Gastroesophageal sphincter (tissue), 4 donors: ENCODE measurements around the gene TGFBR3L. TPM values are rescaled to one million over a fixed set of nuclear protein-coding genes. Genes with fewer than 3 reads are reported as not detected.

ENCODE experiments used
- ATAC-seq: fragments of 150-250 bp; one replicate; pipeline ENCODE4 v1.9.1; 2016; ENCODE audit warnings: mild to moderate bottlenecking, moderate library complexity
- H3K27ac ChIP-seq, 4 donors: fragments of 200-600 bp; sonication (generic) in 3 of 4; 1 replicate in 3 of 4; 2 replicates in 1 of 4; pipeline ENCODE4 v1.5.1; 2016 to 2019
- H3K27me3 ChIP-seq: fragments of 200-600 bp; sonication (generic); one replicate; pipeline ENCODE4 v1.5.1; 2019
- H3K36me3 ChIP-seq, 2 donors: fragments of 200-600 bp; sonication (generic); one replicate each; pipeline ENCODE4 v1.5.1; 2019; ENCODE audit warnings: control low read depth in 1 of 2
- H3K4me1 ChIP-seq, 3 donors: fragments of 200-600 bp; sonication (generic); 1 replicate in 2 of 3; 2 replicates in 1 of 3; pipeline ENCODE4 v1.5.1; 2016 to 2019; ENCODE audit warnings: control low read depth in 2 of 3
- H3K4me3 ChIP-seq, 2 donors: fragments of 200-600 bp; sonication (generic); one replicate each; pipeline ENCODE4 v1.5.1; 2019; ENCODE audit warnings: mild to moderate bottlenecking in 1 of 2, moderate library complexity in 1 of 2
- H3K9me3 ChIP-seq, 3 donors: fragments of 200-600 bp; sonication (generic); one replicate each; pipeline ENCODE4 v1.5.1; 2017 to 2019; ENCODE audit warnings: control low read depth in 2 of 3
- EP300 ChIP-seq: sonication (generic); formaldehyde crosslinking; IDR thresholded peaks from one replicate; pipeline ENCODE4 v1.6.1; 2017; ENCODE audit warnings: antibody characterized with exemption, mild to moderate bottlenecking
- POLR2A ChIP-seq, 2 donors: fragments of 450-650 bp; IDR thresholded peaks; one replicate each; pipeline ENCODE4 v1.6.1; 2017; ENCODE audit warnings: antibody characterized with exemption in 2 of 2, mild to moderate bottlenecking in 2 of 2, moderate library complexity in 1 of 2
- POLR2AphosphoS5 ChIP-seq: sonication (generic); formaldehyde crosslinking; IDR thresholded peaks from one replicate; pipeline ENCODE4 v1.6.1; 2017; ENCODE audit warnings: antibody characterized with exemption
- WGBS, 2 donors: methylation state at CpG; one replicate each; pipeline ENCODE4 v1.1.5; 2018; ENCODE audit warnings: low coverage in 1 of 2; 5-methylcytosine and 5-hydroxymethylcytosine counted together
- total RNA-seq, 4 donors: library from RNA; depleted of rRNA; stranded (reverse); fragments of >200 nt; gene quantifications; one replicate each; pipeline ENCODE4 v1.1.0, GENCODE V29; 2016
- TF ChIP-seq, protein P1 (sequence below), 4 experiments: fragments of 200-600 bp in 2 of 4; fragments of 450-650 bp in 2 of 4; sonication (generic) in 1 of 4; IDR thresholded peaks; one replicate each; pipeline ENCODE4 v1.5.1; 2017 to 2019; ENCODE audit warnings: antibody characterized with exemption in 4 of 4, mild to moderate bottlenecking in 2 of 4, moderate library complexity in 2 of 4

Gene TGFBR3L
- total RNA-seq, 4 donors from 2014 or later: 2.8 to 8.5 (median 5.4) TPM

DNA sequence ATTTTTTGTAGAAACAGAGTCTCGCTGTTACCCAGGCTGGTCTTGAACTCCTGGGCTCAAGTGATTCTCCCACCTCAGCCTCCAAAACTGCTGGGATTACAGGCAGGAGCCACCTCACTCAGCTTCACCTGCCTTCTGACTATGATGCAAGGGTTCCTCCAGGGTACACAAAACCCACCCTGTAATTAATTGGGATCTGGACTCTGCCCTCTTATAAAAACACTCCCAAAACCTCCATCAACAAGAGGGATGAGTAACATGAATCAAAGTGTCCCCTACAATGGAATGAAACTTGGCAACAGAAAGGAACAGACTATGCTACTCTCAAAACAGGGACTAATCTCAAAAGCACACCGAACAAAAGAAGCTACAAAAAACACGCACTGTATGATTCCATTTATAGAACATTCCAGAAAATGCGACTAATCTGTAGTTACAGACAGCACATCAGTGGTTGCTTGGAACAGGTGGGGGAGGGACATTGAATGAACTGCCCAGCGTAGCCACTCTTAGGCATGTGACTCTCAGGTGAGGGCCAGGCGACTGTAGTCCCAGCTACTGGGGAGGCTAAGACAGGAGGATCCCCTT, 37.3 kb upstream of the TGFBR3L start:
- peaks cover 73% of the 10 kb centered on the region for H3K27me3 ChIP-seq
- H3K4me3 ChIP-seq: no peak overlapping the region
- TF ChIP-seq POLR2AphosphoS5 (no peak), POLR2A (IDR thresholded peaks at IDR 0.05) (no peak), EP300 (no peak)
- TF ChIP-seq, protein P1, sequence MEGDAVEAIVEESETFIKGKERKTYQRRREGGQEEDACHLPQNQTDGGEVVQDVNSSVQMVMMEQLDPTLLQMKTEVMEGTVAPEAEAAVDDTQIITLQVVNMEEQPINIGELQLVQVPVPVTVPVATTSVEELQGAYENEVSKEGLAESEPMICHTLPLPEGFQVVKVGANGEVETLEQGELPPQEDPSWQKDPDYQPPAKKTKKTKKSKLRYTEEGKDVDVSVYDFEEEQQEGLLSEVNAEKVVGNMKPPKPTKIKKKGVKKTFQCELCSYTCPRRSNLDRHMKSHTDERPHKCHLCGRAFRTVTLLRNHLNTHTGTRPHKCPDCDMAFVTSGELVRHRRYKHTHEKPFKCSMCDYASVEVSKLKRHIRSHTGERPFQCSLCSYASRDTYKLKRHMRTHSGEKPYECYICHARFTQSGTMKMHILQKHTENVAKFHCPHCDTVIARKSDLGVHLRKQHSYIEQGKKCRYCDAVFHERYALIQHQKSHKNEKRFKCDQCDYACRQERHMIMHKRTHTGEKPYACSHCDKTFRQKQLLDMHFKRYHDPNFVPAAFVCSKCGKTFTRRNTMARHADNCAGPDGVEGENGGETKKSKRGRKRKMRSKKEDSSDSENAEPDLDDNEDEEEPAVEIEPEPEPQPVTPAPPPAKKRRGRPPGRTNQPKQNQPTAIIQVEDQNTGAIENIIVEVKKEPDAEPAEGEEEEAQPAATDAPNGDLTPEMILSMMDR (IDR thresholded peaks at IDR 0.05): no peak
- WGBS, 2 donors: 64 to 88% methylated on average over 5 to 6 of the region's 6 CpGs
- ATAC-seq: no peak
- H3K27ac ChIP-seq: no peak overlapping the region
- peaks cover 0 to 24% (median 14%) of the 10 kb centered on the region in 3 donors for H3K4me1 ChIP-seq
- H3K36me3 ChIP-seq: no peaks in the 10 kb centered on the region
- H3K9me3 ChIP-seq: no peaks in the 10 kb centered on the region

DNA sequence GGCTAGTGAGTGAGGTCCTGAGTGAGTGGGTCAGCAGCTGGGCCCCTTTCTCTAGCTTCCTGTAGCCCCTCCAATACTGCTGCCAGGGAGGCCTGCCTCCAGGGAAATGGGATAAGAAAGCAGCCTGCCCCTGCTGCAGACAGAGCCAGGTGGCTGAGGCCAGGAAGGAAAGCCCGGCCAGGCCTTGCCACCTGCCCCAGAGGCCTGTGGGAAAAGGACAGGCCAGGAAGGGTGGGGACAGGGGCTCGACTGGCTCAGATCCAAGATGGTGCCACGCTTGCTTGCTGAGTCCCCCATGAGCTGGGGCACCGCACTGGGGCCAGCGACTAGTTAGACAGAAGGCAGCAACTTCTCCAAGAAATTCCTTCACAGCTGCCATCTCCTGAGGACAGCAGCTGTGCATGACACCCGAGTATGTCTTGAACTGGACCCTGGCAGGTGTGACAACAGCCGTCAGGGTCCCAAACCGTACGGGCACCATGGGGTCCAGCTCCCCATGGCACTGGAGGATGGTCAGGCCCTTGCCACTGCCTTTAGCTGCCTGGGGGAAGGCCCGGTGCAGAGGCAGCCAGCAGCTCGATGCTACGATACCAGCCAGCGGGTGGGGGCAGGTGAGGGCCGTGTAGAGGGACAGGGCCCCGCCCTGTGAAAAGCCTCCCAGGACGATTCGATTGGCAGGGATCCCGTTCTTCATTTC, 35.4 kb upstream of the TGFBR3L start:
- H3K27me3 ChIP-seq: peaks cover 54% of the 10 kb centered on the region
- no peaks in the 10 kb centered on the region for H3K9me3 ChIP-seq
- H3K4me1 ChIP-seq: peaks cover 0 to 6% (median 3%) of the 10 kb centered on the region in 3 donors
- no peak for ATAC-seq
- no peak overlapping the region for H3K27ac ChIP-seq
- H3K4me3 ChIP-seq: no peak overlapping the region
- 55% methylated on average over 9 of the region's 18 CpGs; no CpG with 5 or more reads in 1 of the 2 donors for WGBS, 2 donors
- TF ChIP-seq EP300 (no peak), POLR2A (IDR thresholded peaks at IDR 0.05) (no peak), POLR2AphosphoS5 (no peak)
- TF ChIP-seq, protein P1 (IDR thresholded peaks at IDR 0.05): no peak
- no peaks in the 10 kb centered on the region for H3K36me3 ChIP-seq

DNA sequence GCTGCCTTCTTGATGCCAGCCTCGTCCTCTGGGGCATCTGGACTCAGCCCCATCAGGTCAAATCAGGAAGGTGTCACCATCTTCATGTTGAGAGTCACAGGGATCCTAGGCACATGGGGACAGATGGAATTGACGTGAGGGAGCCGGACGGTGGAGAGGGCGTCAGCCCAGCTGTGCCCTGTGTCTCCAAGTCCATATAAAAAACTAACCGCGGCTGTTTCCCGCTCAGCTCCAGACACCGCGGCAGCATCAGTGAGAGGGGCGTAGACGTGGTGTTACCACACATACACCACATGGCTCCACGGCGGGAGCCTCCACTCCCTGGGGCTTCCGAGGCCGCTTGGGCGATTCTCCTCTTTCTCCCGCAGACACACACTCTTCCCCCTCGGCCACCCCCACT, 34.8 kb upstream of the TGFBR3L start:
- Histone ChIP-seq H3K4me3 (no peak overlapping the region), H3K27me3 (peaks cover 48% of the 10 kb centered on the region), H3K9me3 (no peaks in the 10 kb centered on the region), H3K4me1 (peaks cover 0 to under 1% (median 0%) of the 10 kb centered on the region in 3 donors), H3K36me3 (no peaks in the 10 kb centered on the region), H3K27ac (no peak overlapping the region)
- ATAC-seq: no peak
- TF ChIP-seq EP300 (no peak), POLR2AphosphoS5 (no peak), POLR2A (IDR thresholded peaks at IDR 0.05) (no peak)
- TF ChIP-seq, protein P1 (IDR thresholded peaks at IDR 0.05): no peak
- WGBS, 2 donors: 88 to 90% methylated on average over 4 to 15 of the region's 19 CpGs

DNA sequence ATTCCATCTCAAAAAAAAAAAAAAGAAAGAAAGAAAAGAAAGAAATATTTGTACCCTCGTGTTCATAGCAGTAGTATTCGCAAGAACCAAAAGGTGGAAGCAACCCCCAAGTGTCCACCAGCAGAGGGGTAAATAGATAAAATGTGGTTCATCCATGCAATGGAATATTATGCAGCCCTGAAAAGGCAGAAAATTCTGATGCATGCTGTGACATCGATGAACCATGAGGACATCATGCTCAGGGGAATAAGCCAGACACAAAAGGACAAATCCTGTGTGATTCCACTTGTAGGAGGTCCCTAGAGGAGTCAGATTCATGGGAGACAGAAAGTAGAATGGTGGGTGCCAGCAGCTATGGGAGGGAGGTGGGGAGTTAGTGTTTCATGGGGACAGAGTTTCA, 32.7 kb upstream of the TGFBR3L start:
- Histone ChIP-seq H3K9me3 (no peaks in the 10 kb centered on the region), H3K4me1 (no peaks in the 10 kb centered on the region), H3K27me3 (peaks cover 38% of the 10 kb centered on the region), H3K4me3 (no peak overlapping the region), H3K27ac (no peak overlapping the region), H3K36me3 (no peaks in the 10 kb centered on the region)
- TF ChIP-seq, protein P1 (IDR thresholded peaks at IDR 0.05): no peak
- TF ChIP-seq POLR2A (IDR thresholded peaks at IDR 0.05): no peak
- TF ChIP-seq POLR2AphosphoS5: no peak
- no peak for TF ChIP-seq EP300
- ATAC-seq: no peak
- WGBS, 2 donors: 72% methylated on average over 2 of the region's 3 CpGs; no CpG with 5 or more reads in 1 of the 2 donors

DNA sequence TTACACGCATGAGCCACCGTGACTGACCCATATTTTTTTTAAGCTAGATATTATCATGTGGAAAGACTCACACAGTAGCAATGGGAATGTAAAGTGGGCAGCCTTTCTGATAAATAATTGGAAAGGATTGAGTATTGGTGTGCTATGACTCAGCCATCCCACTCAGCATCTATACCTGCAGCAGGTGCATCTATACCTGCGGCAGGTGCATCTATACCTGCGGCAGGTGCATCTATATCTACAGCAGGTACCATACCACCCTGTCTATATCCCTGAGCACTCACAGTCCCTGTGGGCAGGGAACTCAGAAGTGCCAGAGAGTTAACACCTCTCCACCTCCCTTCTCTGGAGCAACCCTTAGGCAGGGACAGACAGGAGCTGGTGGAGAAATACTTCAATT, 31.5 kb upstream of the TGFBR3L start:
- Histone ChIP-seq H3K4me3 (no peak overlapping the region), H3K4me1 (peaks cover 0 to 3% (median 0%) of the 10 kb centered on the region in 3 donors), H3K36me3 (no peaks in the 10 kb centered on the region), H3K9me3 (no peaks in the 10 kb centered on the region), H3K27me3 (peaks cover 45% of the 10 kb centered on the region), H3K27ac (no peak overlapping the region)
- WGBS, 2 donors: 55 to 67% methylated on average over 2 to 4 of the region's 4 CpGs
- ATAC-seq: no peak
- TF ChIP-seq POLR2A (IDR thresholded peaks at IDR 0.05) (no peak), EP300 (no peak), POLR2AphosphoS5 (no peak)
- TF ChIP-seq, protein P1 (IDR thresholded peaks at IDR 0.05): no peak
